AG09319 (cell line): ENCODE data around the gene CAPN15.

Experiments used
- DNase-seq: peaks from one replicate; pipeline ENCODE4 v3.0.0-alpha.2; 2010; ENCODE audit warnings: low read depth; ENCODE audit errors: extremely low read depth
- CTCF ChIP-seq: IDR thresholded peaks from 2 replicates; pipeline ENCODE4 v1.5.1; 2011; ENCODE audit warnings: low read depth, mild to moderate bottlenecking, inconsistent platforms, low read length, moderate library complexity

The CAPN15 gene

GRCh38 chr16:598823-599739, 71.6 kb downstream of the CAPN15 start:
- TF ChIP-seq CTCF = no peak
- DNase-seq = no peak

GRCh38 chr16:600781-601180, 73.3 kb downstream of the CAPN15 start:
- DNase-seq = no peak
- TF ChIP-seq CTCF = no peak; the same call in none of the 2 replicates

GRCh38 chr16:603933-604332, 76.4 kb downstream of the CAPN15 start:
- no peak for TF ChIP-seq CTCF
- DNase-seq = no peak
